Nephron (organoid): ENCODE data around the gene SPATS2.

Experiments used
- H3K27ac Mint-ChIP-seq, 3 experiments: 2 replicates each; pipeline ENCODE4 v1.8.0; 2020; ENCODE audit warnings: mixed read lengths in 3 of 3, mild to moderate bottlenecking in 2 of 3, moderate library complexity in 1 of 3
- H3K27me3 Mint-ChIP-seq: 2 replicates; pipeline ENCODE4 v1.8.0; 2021; ENCODE audit warnings: low read depth, mild to moderate bottlenecking, moderate library complexity, mixed read lengths
- H3K36me3 Mint-ChIP-seq: 2 replicates; pipeline ENCODE4 v1.8.0; 2020; ENCODE audit warnings: low read depth, mixed read lengths
- H3K4me1 Mint-ChIP-seq: 2 replicates; pipeline ENCODE4 v1.8.0; 2020; ENCODE audit warnings: mixed read lengths
- H3K4me3 Mint-ChIP-seq, 3 experiments: 2 replicates each; pipeline ENCODE4 v1.8.0; 2020; ENCODE audit warnings: mild to moderate bottlenecking in 3 of 3, mixed read lengths in 3 of 3, moderate library complexity in 2 of 3
- H3K9me3 Mint-ChIP-seq: 2 replicates; pipeline ENCODE4 v1.8.0; 2020; ENCODE audit warnings: mixed read lengths
- CTCF ChIP-seq, 3 experiments: fragments of 200-600 bp; sonication (generic); IDR thresholded peaks; one replicate each; pipeline ENCODE4 v1.5.0; 2021; ENCODE audit warnings: antibody characterized with exemption in 3 of 3; ENCODE audit not compliant: unreplicated experiment in 3 of 3

Gene SPATS2

GRCh38 chr12:49548481-49548821 is 181.2 kb downstream of the SPATS2 start:
- Mint-ChIP-seq H3K9me3 (no peaks in the 10 kb centered on the region), H3K4me1 (peaks cover 4% of the 10 kb centered on the region), H3K4me3 (peak overlapping the region in 1 of 3 experiments; percentile 27), H3K36me3 (no peaks in the 10 kb centered on the region), H3K27me3 (peaks cover 85% of the 10 kb centered on the region), H3K27ac (no peak overlapping the region)
- no peak for TF ChIP-seq CTCF (IDR thresholded peaks at IDR 0.05; ENCODE audit: unreplicated experiment in 3 of 3)

GRCh38 chr12:49548822-49549648 is 181.8 kb downstream of the SPATS2 start:
- H3K4me3 Mint-ChIP-seq = peak overlapping the region; percentile 64 to 67 (median 65)
- peak; percentile 32 to 49 (median 35) for TF ChIP-seq CTCF (IDR thresholded peaks at IDR 0.05; ENCODE audit: unreplicated experiment in 3 of 3)
- H3K36me3 Mint-ChIP-seq = no peaks in the 10 kb centered on the region
- peaks cover 81% of the 10 kb centered on the region for H3K27me3 Mint-ChIP-seq
- peaks cover 4% of the 10 kb centered on the region for H3K4me1 Mint-ChIP-seq
- H3K27ac Mint-ChIP-seq = no peak overlapping the region
- no peaks in the 10 kb centered on the region for H3K9me3 Mint-ChIP-seq

- peak overlapping the region in 2 of 3 experiments; percentile 5 to 7 for H3K4me3 Mint-ChIP-seq
- no peak for TF ChIP-seq CTCF (IDR thresholded peaks at IDR 0.05; ENCODE audit: unreplicated experiment in 3 of 3)
- H3K27me3 Mint-ChIP-seq = peaks cover 71% of the 10 kb centered on the region
- H3K36me3 Mint-ChIP-seq = no peaks in the 10 kb centered on the region
- H3K9me3 Mint-ChIP-seq = no peaks in the 10 kb centered on the region
- H3K27ac Mint-ChIP-seq = peak overlapping the region; percentile 10 to 89 (median 55)
- H3K4me1 Mint-ChIP-seq = peaks cover 4% of the 10 kb centered on the region
Measured at GRCh38 chr12:49549735-49550692, 182.8 kb downstream of the SPATS2 start.

- H3K9me3 Mint-ChIP-seq = no peaks in the 10 kb centered on the region
- H3K27me3 Mint-ChIP-seq = peaks cover 64% of the 10 kb centered on the region
- H3K4me1 Mint-ChIP-seq = peaks cover 4% of the 10 kb centered on the region
- H3K27ac Mint-ChIP-seq = peak overlapping the region; percentile 10 to 89 (median 55)
- no peak for TF ChIP-seq CTCF (IDR thresholded peaks at IDR 0.05; ENCODE audit: unreplicated experiment in 3 of 3)
- peak overlapping the region in 1 of 3 experiments; percentile 5 for H3K4me3 Mint-ChIP-seq
- H3K36me3 Mint-ChIP-seq = no peaks in the 10 kb centered on the region
Measured at GRCh38 chr12:49550693-49551252, 183.5 kb downstream of the SPATS2 start.

- no peak overlapping the region for H3K27ac Mint-ChIP-seq
- peaks cover 54% of the 10 kb centered on the region for H3K27me3 Mint-ChIP-seq
- H3K9me3 Mint-ChIP-seq = no peaks in the 10 kb centered on the region
- no peak overlapping the region for H3K4me3 Mint-ChIP-seq
- H3K4me1 Mint-ChIP-seq = peaks cover 4% of the 10 kb centered on the region
- peaks cover 4% of the 10 kb centered on the region for H3K36me3 Mint-ChIP-seq
- no peak for TF ChIP-seq CTCF (IDR thresholded peaks at IDR 0.05; ENCODE audit: unreplicated experiment in 3 of 3)
Measured at GRCh38 chr12:49552014-49552413, 184.8 kb downstream of the SPATS2 start.
